Measurements from ENCODE around the gene ARID2. TPM values are rescaled to one million over a fixed set of nuclear protein-coding genes. Genes with fewer than 3 reads are reported as not detected.

ARID2 gene
- polyA plus RNA-seq, 1 donor from 2014 or later = 20.6 TPM

DNA sequence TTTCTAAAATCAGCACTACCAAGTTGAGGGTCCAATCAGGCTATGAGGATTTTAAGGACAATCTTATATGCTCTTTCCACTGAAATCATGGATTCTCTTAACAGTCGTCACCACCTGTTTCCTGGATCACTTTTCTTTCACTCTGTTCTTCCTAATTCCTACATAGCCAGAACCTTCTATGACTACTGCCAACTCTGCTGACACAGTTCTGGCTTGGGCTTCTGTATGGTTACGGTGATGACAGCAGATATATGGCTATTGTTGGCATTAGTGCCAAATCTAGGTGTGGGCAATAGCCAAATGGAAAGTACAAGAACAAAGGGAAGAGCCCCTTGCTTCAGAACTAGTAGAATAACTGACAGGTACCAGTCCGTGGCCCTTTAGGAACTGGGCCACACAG lies 124.0 kb downstream of the ARID2 start:
- Histone ChIP-seq H3K27me3 (ENCODE audit: insufficient read depth, low read depth, low read length) (no peaks in the 10 kb centered on the region), H3K4me3 (ENCODE audit: low read length) (no peak overlapping the region), H3K79me2 (replicated peaks; ENCODE audit: insufficient read depth, low read length) (no peaks in the 10 kb centered on the region), H2AFZ (ENCODE audit: low read depth, low read length) (no peak overlapping the region), H4K20me1 (ENCODE audit: insufficient read depth) (no peaks in the 10 kb centered on the region), H3K9ac (ENCODE audit: low read length) (no peak overlapping the region), H3K9me3 (ENCODE audit: low read length) (no peaks in the 10 kb centered on the region), H3F3A (ENCODE audit: insufficient read depth, low read length, poor library complexity, severe bottlenecking) (no peaks in the 10 kb centered on the region), H3K4me2 (ENCODE audit: low read length) (no peak overlapping the region), H3K27ac (ENCODE audit: low read length) (no peak overlapping the region), H3K36me3 (ENCODE audit: insufficient read depth, low read length) (peaks cover 34% of the 10 kb centered on the region), H3K9me2 (ENCODE audit: insufficient read depth, low read length) (no peaks in the 10 kb centered on the region)
- TF ChIP-seq RAD21 (conservative IDR thresholded peaks at IDR 0.05) = no peak
- no peak for TF ChIP-seq POLR2AphosphoS5 (IDR thresholded peaks at IDR 0.05)
- TF ChIP-seq, protein P1, sequence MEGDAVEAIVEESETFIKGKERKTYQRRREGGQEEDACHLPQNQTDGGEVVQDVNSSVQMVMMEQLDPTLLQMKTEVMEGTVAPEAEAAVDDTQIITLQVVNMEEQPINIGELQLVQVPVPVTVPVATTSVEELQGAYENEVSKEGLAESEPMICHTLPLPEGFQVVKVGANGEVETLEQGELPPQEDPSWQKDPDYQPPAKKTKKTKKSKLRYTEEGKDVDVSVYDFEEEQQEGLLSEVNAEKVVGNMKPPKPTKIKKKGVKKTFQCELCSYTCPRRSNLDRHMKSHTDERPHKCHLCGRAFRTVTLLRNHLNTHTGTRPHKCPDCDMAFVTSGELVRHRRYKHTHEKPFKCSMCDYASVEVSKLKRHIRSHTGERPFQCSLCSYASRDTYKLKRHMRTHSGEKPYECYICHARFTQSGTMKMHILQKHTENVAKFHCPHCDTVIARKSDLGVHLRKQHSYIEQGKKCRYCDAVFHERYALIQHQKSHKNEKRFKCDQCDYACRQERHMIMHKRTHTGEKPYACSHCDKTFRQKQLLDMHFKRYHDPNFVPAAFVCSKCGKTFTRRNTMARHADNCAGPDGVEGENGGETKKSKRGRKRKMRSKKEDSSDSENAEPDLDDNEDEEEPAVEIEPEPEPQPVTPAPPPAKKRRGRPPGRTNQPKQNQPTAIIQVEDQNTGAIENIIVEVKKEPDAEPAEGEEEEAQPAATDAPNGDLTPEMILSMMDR (IDR thresholded peaks at IDR 0.05; ENCODE audit: poor library complexity, severe bottlenecking) = no peak
- no peak for TF ChIP-seq SMC3 (conservative IDR thresholded peaks at IDR 0.05; ENCODE audit: poor library complexity)
- no peak for TF ChIP-seq EZH2 (IDR thresholded peaks at IDR 0.05; ENCODE audit: borderline replicate concordance, insufficient read depth, low read length, poor library complexity, severe bottlenecking)
- no peak for TF ChIP-seq EP300 (conservative IDR thresholded peaks at IDR 0.05; ENCODE audit: poor library complexity, severe bottlenecking)
- TF ChIP-seq, protein P2, sequence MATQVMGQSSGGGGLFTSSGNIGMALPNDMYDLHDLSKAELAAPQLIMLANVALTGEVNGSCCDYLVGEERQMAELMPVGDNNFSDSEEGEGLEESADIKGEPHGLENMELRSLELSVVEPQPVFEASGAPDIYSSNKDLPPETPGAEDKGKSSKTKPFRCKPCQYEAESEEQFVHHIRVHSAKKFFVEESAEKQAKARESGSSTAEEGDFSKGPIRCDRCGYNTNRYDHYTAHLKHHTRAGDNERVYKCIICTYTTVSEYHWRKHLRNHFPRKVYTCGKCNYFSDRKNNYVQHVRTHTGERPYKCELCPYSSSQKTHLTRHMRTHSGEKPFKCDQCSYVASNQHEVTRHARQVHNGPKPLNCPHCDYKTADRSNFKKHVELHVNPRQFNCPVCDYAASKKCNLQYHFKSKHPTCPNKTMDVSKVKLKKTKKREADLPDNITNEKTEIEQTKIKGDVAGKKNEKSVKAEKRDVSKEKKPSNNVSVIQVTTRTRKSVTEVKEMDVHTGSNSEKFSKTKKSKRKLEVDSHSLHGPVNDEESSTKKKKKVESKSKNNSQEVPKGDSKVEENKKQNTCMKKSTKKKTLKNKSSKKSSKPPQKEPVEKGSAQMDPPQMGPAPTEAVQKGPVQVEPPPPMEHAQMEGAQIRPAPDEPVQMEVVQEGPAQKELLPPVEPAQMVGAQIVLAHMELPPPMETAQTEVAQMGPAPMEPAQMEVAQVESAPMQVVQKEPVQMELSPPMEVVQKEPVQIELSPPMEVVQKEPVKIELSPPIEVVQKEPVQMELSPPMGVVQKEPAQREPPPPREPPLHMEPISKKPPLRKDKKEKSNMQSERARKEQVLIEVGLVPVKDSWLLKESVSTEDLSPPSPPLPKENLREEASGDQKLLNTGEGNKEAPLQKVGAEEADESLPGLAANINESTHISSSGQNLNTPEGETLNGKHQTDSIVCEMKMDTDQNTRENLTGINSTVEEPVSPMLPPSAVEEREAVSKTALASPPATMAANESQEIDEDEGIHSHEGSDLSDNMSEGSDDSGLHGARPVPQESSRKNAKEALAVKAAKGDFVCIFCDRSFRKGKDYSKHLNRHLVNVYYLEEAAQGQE (IDR thresholded peaks at IDR 0.05; ENCODE audit: borderline replicate concordance) = no peak
- no peak for TF ChIP-seq MXI1 (conservative IDR thresholded peaks at IDR 0.05; ENCODE audit: poor library complexity, severe bottlenecking)
- TF ChIP-seq TAF1 (IDR thresholded peaks at IDR 0.05; ENCODE audit: low read depth) = no peak

GRCh38 chr12:45863332-45863731 lies 133.8 kb downstream of the ARID2 start:
- Histone ChIP-seq H3K36me3 (ENCODE audit: insufficient read depth, low read length) (no peaks in the 10 kb centered on the region), H3K27ac (ENCODE audit: low read length) (no peak overlapping the region), H3F3A (ENCODE audit: insufficient read depth, low read length, poor library complexity, severe bottlenecking) (no peaks in the 10 kb centered on the region), H2AFZ (ENCODE audit: low read depth, low read length) (no peak overlapping the region), H3K79me2 (replicated peaks; ENCODE audit: insufficient read depth, low read length) (no peaks in the 10 kb centered on the region), H3K4me2 (ENCODE audit: low read length) (no peak overlapping the region), H3K9me3 (ENCODE audit: low read length) (no peaks in the 10 kb centered on the region), H3K27me3 (ENCODE audit: insufficient read depth, low read depth, low read length) (no peaks in the 10 kb centered on the region), H3K9me2 (ENCODE audit: insufficient read depth, low read length) (no peaks in the 10 kb centered on the region), H3K9ac (ENCODE audit: low read length) (no peak overlapping the region), H3K4me3 (ENCODE audit: low read length) (no peak overlapping the region), H4K20me1 (ENCODE audit: insufficient read depth) (no peaks in the 10 kb centered on the region)
- TF ChIP-seq POLR2AphosphoS5 (IDR thresholded peaks at IDR 0.05) (no peak), EP300 (conservative IDR thresholded peaks at IDR 0.05; ENCODE audit: poor library complexity, severe bottlenecking) (no peak), MXI1 (conservative IDR thresholded peaks at IDR 0.05; ENCODE audit: poor library complexity, severe bottlenecking) (no peak), RAD21 (conservative IDR thresholded peaks at IDR 0.05) (no peak), TAF1 (IDR thresholded peaks at IDR 0.05; ENCODE audit: low read depth) (no peak), SMC3 (conservative IDR thresholded peaks at IDR 0.05; ENCODE audit: poor library complexity) (no peak), EZH2 (IDR thresholded peaks at IDR 0.05; ENCODE audit: borderline replicate concordance, insufficient read depth, low read length, poor library complexity, severe bottlenecking) (no peak)
- TF ChIP-seq, protein P1 (IDR thresholded peaks at IDR 0.05; ENCODE audit: poor library complexity, severe bottlenecking) = no peak
- TF ChIP-seq, protein P2 (IDR thresholded peaks at IDR 0.05; ENCODE audit: borderline replicate concordance) = no peak

All from neural cell (in vitro differentiated cells).